Thyroid gland (tissue), 4 donors: ENCODE measurements around the gene DR1. TPM values are rescaled to one million over a fixed set of nuclear protein-coding genes. Genes with fewer than 3 reads are reported as not detected.

Source experiments
- DNase-seq, 2 donors: peaks; one replicate each; pipeline ENCODE4 v3.0.0-alpha.2; 2019
- H3K27ac ChIP-seq, 3 donors: fragments of 200-600 bp; sonication (generic); 1 replicate in 2 of 3; 2 replicates in 1 of 3; pipeline ENCODE4 v1.5.1; 2016 to 2019; ENCODE audit warnings: mild to moderate bottlenecking in 1 of 3, moderate library complexity in 1 of 3
- H3K27me3 ChIP-seq: fragments of 200-600 bp; sonication (generic); one replicate; pipeline ENCODE4 v1.5.1; 2019
- H3K36me3 ChIP-seq, 2 donors: fragments of 200-600 bp; sonication (generic); one replicate each; pipeline ENCODE4 v1.5.1; 2016 to 2019
- H3K4me1 ChIP-seq, 2 donors: fragments of 200-600 bp; sonication (generic); one replicate each; pipeline ENCODE4 v1.5.1; 2017 to 2019
- H3K4me3 ChIP-seq, 3 donors: fragments of 200-600 bp; sonication (generic); replicated peaks in 1 of 3; 1 replicate in 2 of 3; 2 replicates in 1 of 3; pipeline ENCODE4 v1.5.1; 2016; ENCODE audit warnings: mild to moderate bottlenecking in 1 of 3
- H3K9me3 ChIP-seq: fragments of 200-600 bp; sonication (generic); one replicate; pipeline ENCODE4 v1.5.1; 2017
- CTCF ChIP-seq, 6 experiments: fragments of 200-600 bp in 3 of 6; fragments of 450-650 bp in 3 of 6; sonication (generic) in 3 of 6; IDR thresholded peaks; one replicate each; pipeline ENCODE4 v1.5.1; 2016 to 2019; ENCODE audit warnings: antibody characterized with exemption in 6 of 6, mild to moderate bottlenecking in 2 of 6, inconsistent platforms in 1 of 6, moderate library complexity in 1 of 6
- POLR2A ChIP-seq, 2 donors: fragments of 450-650 bp; IDR thresholded peaks; one replicate each; pipeline ENCODE4 v1.6.1; 2017; ENCODE audit warnings: antibody characterized with exemption in 2 of 2, mild to moderate bottlenecking in 2 of 2, moderate library complexity in 1 of 2
- WGBS, 2 donors: methylation state at CpG; one replicate each; pipeline ENCODE4 v1.1.5; 2017; 5-methylcytosine and 5-hydroxymethylcytosine counted together
- intact Hi-C: fragments of 100-400 bp; cut with DNase I; formaldehyde crosslinking; loops from one replicate; pipeline ENCODE4 v1.15.1; 2023
- total RNA-seq, 4 donors: library from RNA; depleted of rRNA; stranded (reverse); fragments of >200 nt; gene quantifications; one replicate each; pipeline ENCODE4 v1.2.3, GENCODE V29; 2016

Gene DR1
- total RNA-seq, 4 donors from 2014 or later: 31.2 to 47.4 (median 34.1) TPM

- WGBS, 2 donors: 91 to 98% methylated on average over 3 of the region's 3 CpGs
- Histone ChIP-seq H3K27ac (no peak overlapping the region), H3K4me3 (no peak overlapping the region), H3K27me3 (no peaks in the 10 kb centered on the region), H3K9me3 (no peaks in the 10 kb centered on the region), H3K4me1 (peaks cover 0 to 6% of the 10 kb centered on the region in 2 donors), H3K36me3 (no peaks in the 10 kb centered on the region)
- intact Hi-C loops: no loop called here
- DNase-seq: no peak
- no peak for TF ChIP-seq POLR2A (IDR thresholded peaks at IDR 0.05)
Observed at GRCh38 chr1:93322349-93322748, 23.4 kb upstream of the DR1 start.

- Histone ChIP-seq H3K36me3 (no peaks in the 10 kb centered on the region), H3K9me3 (no peaks in the 10 kb centered on the region), H3K27ac (no peak overlapping the region), H3K4me1 (peaks cover 0 to 6% of the 10 kb centered on the region in 2 donors), H3K4me3 (no peak overlapping the region), H3K27me3 (no peaks in the 10 kb centered on the region)
- intact Hi-C loops: no loop called here
- no peak for DNase-seq
- no peak for TF ChIP-seq POLR2A (IDR thresholded peaks at IDR 0.05)
- TF ChIP-seq CTCF (IDR thresholded peaks at IDR 0.05): no peak
- WGBS, 2 donors: 74 to 81% methylated on average over 3 of the region's 3 CpGs
Observed at GRCh38 chr1:93323185-93323820, 22.4 kb upstream of the DR1 start.

GRCh38 chr1:93324486-93325464, 20.9 kb upstream of the DR1 start:
- TF ChIP-seq CTCF (IDR thresholded peaks at IDR 0.05): no peak
- TF ChIP-seq POLR2A (IDR thresholded peaks at IDR 0.05): no peak

GRCh38 chr1:93328809-93329760, 16.6 kb upstream of the DR1 start:
- Histone ChIP-seq H3K36me3 (no peaks in the 10 kb centered on the region), H3K9me3 (no peaks in the 10 kb centered on the region), H3K27ac (no peak overlapping the region), H3K4me3 (no peak overlapping the region), H3K27me3 (no peaks in the 10 kb centered on the region), H3K4me1 (peaks cover 0 to 6% of the 10 kb centered on the region in 2 donors)
- intact Hi-C loops: no loop called here
- 64% methylated on average over 3 of the region's 3 CpGs for WGBS, 2 donors
- no peak for TF ChIP-seq CTCF (IDR thresholded peaks at IDR 0.05)
- no peak for DNase-seq

More at GRCh38 chr1:93324486-93325464, 20.9 kb upstream of the DR1 start:
- H3K36me3 ChIP-seq: no peaks in the 10 kb centered on the region
- H3K9me3 ChIP-seq: no peaks in the 10 kb centered on the region
- no peak overlapping the region for H3K27ac ChIP-seq
- WGBS, 2 donors: 74 to 82% methylated on average over 8 of the region's 8 CpGs
- H3K4me1 ChIP-seq: peaks cover 0 to 6% of the 10 kb centered on the region in 2 donors
- intact Hi-C loops: no loop called here
- DNase-seq: no peak
- no peaks in the 10 kb centered on the region for H3K27me3 ChIP-seq
- no peak overlapping the region for H3K4me3 ChIP-seq

- intact Hi-C loops: no loop called here
- TF ChIP-seq CTCF (IDR thresholded peaks at IDR 0.05): no peak
- TF ChIP-seq POLR2A (IDR thresholded peaks at IDR 0.05): no peak
- H3K27ac ChIP-seq: no peak overlapping the region
- H3K4me1 ChIP-seq: no peaks in the 10 kb centered on the region
- WGBS, 2 donors: 71 to 86% methylated on average over 1 of the region's 1 CpG
- DNase-seq: no peak
- no peak overlapping the region for H3K4me3 ChIP-seq
- no peaks in the 10 kb centered on the region for H3K27me3 ChIP-seq
- no peaks in the 10 kb centered on the region for H3K9me3 ChIP-seq
- H3K36me3 ChIP-seq: no peaks in the 10 kb centered on the region
Observed at GRCh38 chr1:93330196-93330595, 15.5 kb upstream of the DR1 start.
